Type B pancreatic cell (in vitro differentiated cells): ENCODE data around the gene PTX3. TPM values are rescaled to one million over a fixed set of nuclear protein-coding genes. Genes with fewer than 3 reads are reported as not detected.

Experiments
- DNase-seq: peaks from one replicate; pipeline ENCODE4 v3.0.0; 2021; ENCODE audit warnings: mixed read lengths; ENCODE audit not compliant: unreplicated experiment; ENCODE audit errors: extremely low spot score
- H3K27ac Mint-ChIP-seq: 2 replicates; pipeline ENCODE4 v1.8.0; 2021; ENCODE audit warnings: mild to moderate bottlenecking, mixed read lengths
- H3K27me3 Mint-ChIP-seq: 2 replicates; pipeline ENCODE4 v1.8.0; 2021; ENCODE audit warnings: mixed read lengths
- H3K36me3 Mint-ChIP-seq: 2 replicates; pipeline ENCODE4 v1.8.0; 2021; ENCODE audit warnings: mixed read lengths
- H3K4me1 Mint-ChIP-seq: one replicate; pipeline ENCODE4 v1.8.0; 2021; ENCODE audit warnings: mixed read lengths; ENCODE audit not compliant: unreplicated experiment
- H3K4me3 Mint-ChIP-seq: 2 replicates; pipeline ENCODE4 v1.8.0; 2021; ENCODE audit warnings: mild to moderate bottlenecking, mixed read lengths
- H3K9me3 Mint-ChIP-seq: 2 replicates; pipeline ENCODE4 v1.8.0; 2021; ENCODE audit warnings: mixed read lengths
- total RNA-seq: library from RNA; stranded (reverse); gene quantifications from 2 replicates; pipeline ENCODE4 v1.2.1, GENCODE V29; 2021; ENCODE audit warnings: low replicate concordance
- TF ChIP-seq, protein P1 (sequence below): fragments of 200-600 bp; sonication (generic); conservative IDR thresholded peaks from 2 replicates; pipeline ENCODE4 v1.5.0; 2021; ENCODE audit warnings: antibody characterized with exemption, mild to moderate bottlenecking

The PTX3 gene
- total RNA-seq, 1 donor from 2014 or later, result 42.2 TPM

DNA sequence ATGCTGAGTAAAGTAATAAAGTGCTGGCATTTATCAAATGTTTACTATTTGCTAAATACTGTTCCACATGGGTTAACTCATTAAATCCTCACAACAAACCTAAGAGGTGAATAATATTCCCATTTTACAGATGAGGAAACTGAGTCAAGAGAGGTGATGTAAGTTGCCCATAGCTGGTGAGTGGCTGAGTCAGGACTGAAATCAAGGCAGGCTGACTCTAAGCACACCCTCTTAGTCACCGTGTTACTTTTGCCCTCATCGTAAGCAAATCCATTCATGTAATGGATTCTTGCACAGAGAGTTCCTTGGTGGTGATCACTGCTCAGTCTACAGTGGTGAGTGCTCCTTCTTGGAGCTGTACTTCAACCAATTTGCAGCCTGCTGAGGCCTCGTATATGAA lies 28.9 kb upstream of the PTX3 start:
- no peaks in the 10 kb centered on the region for H3K9me3 Mint-ChIP-seq
- no peak for DNase-seq
- H3K4me1 Mint-ChIP-seq, result no peaks in the 10 kb centered on the region
- TF ChIP-seq, protein P1, sequence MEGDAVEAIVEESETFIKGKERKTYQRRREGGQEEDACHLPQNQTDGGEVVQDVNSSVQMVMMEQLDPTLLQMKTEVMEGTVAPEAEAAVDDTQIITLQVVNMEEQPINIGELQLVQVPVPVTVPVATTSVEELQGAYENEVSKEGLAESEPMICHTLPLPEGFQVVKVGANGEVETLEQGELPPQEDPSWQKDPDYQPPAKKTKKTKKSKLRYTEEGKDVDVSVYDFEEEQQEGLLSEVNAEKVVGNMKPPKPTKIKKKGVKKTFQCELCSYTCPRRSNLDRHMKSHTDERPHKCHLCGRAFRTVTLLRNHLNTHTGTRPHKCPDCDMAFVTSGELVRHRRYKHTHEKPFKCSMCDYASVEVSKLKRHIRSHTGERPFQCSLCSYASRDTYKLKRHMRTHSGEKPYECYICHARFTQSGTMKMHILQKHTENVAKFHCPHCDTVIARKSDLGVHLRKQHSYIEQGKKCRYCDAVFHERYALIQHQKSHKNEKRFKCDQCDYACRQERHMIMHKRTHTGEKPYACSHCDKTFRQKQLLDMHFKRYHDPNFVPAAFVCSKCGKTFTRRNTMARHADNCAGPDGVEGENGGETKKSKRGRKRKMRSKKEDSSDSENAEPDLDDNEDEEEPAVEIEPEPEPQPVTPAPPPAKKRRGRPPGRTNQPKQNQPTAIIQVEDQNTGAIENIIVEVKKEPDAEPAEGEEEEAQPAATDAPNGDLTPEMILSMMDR, result no peak
- H3K4me3 Mint-ChIP-seq, result no peak overlapping the region
- no peak overlapping the region for H3K27ac Mint-ChIP-seq
- H3K36me3 Mint-ChIP-seq, result peaks cover 6% of the 10 kb centered on the region
- no peaks in the 10 kb centered on the region for H3K27me3 Mint-ChIP-seq

DNA sequence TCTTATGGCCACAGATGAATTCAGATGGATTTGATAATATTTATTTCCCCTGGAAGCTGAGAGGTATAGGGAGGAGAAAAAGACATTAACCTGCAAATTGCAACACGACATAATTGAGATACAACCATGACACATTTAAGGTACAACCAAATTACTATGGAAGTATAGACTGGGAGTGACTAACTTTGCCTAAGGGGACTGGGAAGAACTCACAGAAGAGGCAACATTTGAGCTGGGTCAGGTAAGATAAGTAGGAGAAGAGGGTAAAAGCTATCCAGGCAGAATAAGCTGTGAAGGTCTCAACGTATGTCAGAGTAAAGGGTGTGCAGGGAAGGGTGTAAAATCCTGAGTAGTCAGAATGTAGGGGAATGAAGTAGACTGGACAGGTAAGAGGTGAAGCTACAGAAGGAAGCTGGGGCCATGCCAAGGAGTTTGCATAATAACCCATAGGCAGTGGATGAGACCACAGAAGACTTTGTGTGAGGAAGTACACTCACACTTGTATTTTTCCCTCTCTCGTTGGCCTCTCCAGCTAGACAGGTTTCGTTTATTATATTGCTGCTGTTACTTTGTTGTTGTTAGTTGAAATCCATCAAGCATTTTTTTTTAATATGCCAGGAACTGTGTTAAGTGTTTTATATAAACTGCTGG lies 28.0 kb upstream of the PTX3 start:
- no peaks in the 10 kb centered on the region for H3K27me3 Mint-ChIP-seq
- TF ChIP-seq, protein P1, result no peak
- no peak overlapping the region for H3K27ac Mint-ChIP-seq
- H3K36me3 Mint-ChIP-seq, result peaks cover 6% of the 10 kb centered on the region
- DNase-seq, result no peak
- no peaks in the 10 kb centered on the region for H3K9me3 Mint-ChIP-seq
- no peak overlapping the region for H3K4me3 Mint-ChIP-seq
- no peaks in the 10 kb centered on the region for H3K4me1 Mint-ChIP-seq

DNA sequence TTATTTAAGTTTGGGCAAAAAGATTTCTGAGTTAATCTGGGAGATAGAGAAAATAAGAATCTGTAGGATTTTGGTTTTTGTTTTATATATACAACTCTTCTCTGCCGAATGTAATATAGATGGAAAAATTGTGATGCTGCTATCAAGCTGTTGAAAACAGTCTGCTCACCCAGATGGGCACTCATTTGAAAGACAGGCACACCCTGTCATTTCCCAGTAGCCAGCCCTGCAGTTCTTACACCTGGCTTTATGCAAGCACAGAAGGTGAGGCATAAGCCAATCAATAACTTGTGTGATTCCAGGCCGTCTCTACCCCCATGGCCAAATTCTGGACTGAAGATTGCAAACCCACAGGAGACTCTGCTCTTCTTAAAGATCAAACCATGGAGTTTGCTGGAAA lies 27.1 kb upstream of the PTX3 start:
- DNase-seq, result no peak
- Mint-ChIP-seq H3K4me3 (no peak overlapping the region), H3K27ac (no peak overlapping the region), H3K4me1 (no peaks in the 10 kb centered on the region), H3K9me3 (no peaks in the 10 kb centered on the region), H3K36me3 (peaks cover 6% of the 10 kb centered on the region), H3K27me3 (no peaks in the 10 kb centered on the region)
- TF ChIP-seq, protein P1, result no peak

DNA sequence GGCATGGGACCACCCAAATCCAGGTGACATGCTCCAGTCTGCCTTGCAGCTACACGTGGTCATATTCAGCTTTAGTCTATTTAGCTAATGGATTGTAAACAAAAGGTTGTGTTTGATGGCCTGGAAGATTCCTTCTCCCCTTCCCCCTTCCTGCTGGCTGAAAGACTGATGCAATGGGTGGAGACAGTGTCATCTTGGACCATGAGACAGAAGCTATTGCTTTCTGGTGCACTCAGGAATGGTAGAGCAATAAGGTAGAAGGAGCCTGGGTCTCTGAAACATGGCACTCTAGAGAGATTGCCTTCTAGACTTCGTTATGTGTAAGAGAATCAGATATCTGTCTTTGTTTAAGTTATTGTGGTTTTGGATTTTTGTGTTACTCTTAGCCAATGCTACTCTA lies 25.7 kb upstream of the PTX3 start:
- TF ChIP-seq, protein P1, result no peak
- no peak overlapping the region for H3K4me3 Mint-ChIP-seq
- DNase-seq, result no peak
- H3K9me3 Mint-ChIP-seq, result no peaks in the 10 kb centered on the region
- no peaks in the 10 kb centered on the region for H3K27me3 Mint-ChIP-seq
- H3K27ac Mint-ChIP-seq, result no peak overlapping the region
- H3K36me3 Mint-ChIP-seq, result peaks cover 6% of the 10 kb centered on the region
- no peaks in the 10 kb centered on the region for H3K4me1 Mint-ChIP-seq

DNA sequence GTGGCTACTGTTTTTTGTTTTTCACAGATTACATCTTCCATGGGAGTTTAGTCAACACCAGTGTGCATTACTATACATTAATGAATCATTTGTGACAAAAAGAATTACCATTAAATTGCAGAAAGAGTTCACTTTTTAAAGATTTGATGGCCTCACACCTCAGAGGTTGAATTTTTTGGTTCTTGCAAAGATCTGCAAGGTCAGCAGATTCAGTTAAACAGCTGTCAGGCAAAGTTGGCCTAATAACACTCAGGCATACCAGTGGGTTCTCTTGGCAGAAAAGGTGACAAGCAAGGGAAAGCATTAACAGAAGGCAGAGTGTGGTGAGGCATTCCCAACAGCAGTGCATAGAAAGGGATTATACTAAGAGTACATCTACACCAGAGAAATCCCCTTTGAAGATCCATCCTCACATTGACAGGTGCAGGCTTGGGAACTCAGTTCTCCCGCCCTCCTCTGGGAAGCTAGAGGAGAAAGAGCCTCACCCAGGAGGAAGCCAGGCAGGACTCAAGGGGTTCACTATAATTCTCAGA lies 24.3 kb upstream of the PTX3 start:
- Mint-ChIP-seq H3K27me3 (no peaks in the 10 kb centered on the region), H3K9me3 (no peaks in the 10 kb centered on the region), H3K4me1 (no peaks in the 10 kb centered on the region), H3K27ac (no peak overlapping the region), H3K36me3 (peaks cover 6% of the 10 kb centered on the region), H3K4me3 (no peak overlapping the region)
- no peak for DNase-seq
- TF ChIP-seq, protein P1, result no peak
